DND-41 (cell line): ENCODE measurements around the gene POU2AF3.

Experiments used
- ATAC-seq: fragments of 200-7000 bp; cut with Tn5 transposase; 3 replicates; pipeline ENCODE4 v1.9.1; 2021; ENCODE audit warnings: low read depth; ENCODE audit not compliant: insufficient read depth
- DNase-seq: peaks from one replicate; pipeline ENCODE4 v3.0.0-alpha.2; 2020
- H2AFZ ChIP-seq: 2 replicates; pipeline ENCODE4 v1.6.0; 2012; ENCODE audit warnings: low read depth, low read length
- H3K27ac ChIP-seq: 2 replicates; pipeline ENCODE4 v1.5.1; 2012; ENCODE audit warnings: low read length, inconsistent platforms
- H3K27me3 ChIP-seq: fragments of 200-600 bp; sonication (generic); 2 replicates; pipeline ENCODE4 v1.6.0; 2012; ENCODE audit warnings: low read length, mild to moderate bottlenecking, inconsistent platforms; ENCODE audit not compliant: insufficient read depth, poor library complexity
- H3K36me3 ChIP-seq: 2 replicates; pipeline ENCODE4 v1.5.1; 2012; ENCODE audit warnings: low read length, inconsistent platforms; ENCODE audit not compliant: insufficient read depth
- H3K4me1 ChIP-seq: 2 replicates; pipeline ENCODE4 v1.5.1; 2012; ENCODE audit warnings: mild to moderate bottlenecking, low read length; ENCODE audit not compliant: insufficient read depth
- H3K4me2 ChIP-seq: 2 replicates; pipeline ENCODE4 v1.6.0; 2012; ENCODE audit warnings: mild to moderate bottlenecking, moderate library complexity, low read length, inconsistent platforms; ENCODE audit not compliant: insufficient read depth
- H3K4me3 ChIP-seq, 2 experiments: fragments of 200-600 bp in 1 of 2; shearing (Covaris generic) in 1 of 2; 2 replicates each; pipeline ENCODE4 v1.5.1; 2012 to 2016; ENCODE audit warnings: inconsistent platforms in 2 of 2, low read length in 2 of 2, mild to moderate bottlenecking in 2 of 2, low read depth in 1 of 2, moderate library complexity in 1 of 2
- H3K79me2 ChIP-seq: 2 replicates; pipeline ENCODE4 v1.6.0; 2012; ENCODE audit warnings: low read length, inconsistent platforms; ENCODE audit not compliant: insufficient read depth
- H3K9ac ChIP-seq: 2 replicates; pipeline ENCODE4 v1.6.0; 2012; ENCODE audit warnings: low read depth, mild to moderate bottlenecking, inconsistent platforms, low read length, moderate library complexity
- H3K9me3 ChIP-seq: 2 replicates; pipeline ENCODE4 v1.5.1; 2012; ENCODE audit warnings: low read length, moderate library complexity, mild to moderate bottlenecking, inconsistent platforms; ENCODE audit not compliant: insufficient read depth, severe bottlenecking
- H4K20me1 ChIP-seq: 2 replicates; pipeline ENCODE4 v1.6.0; 2012; ENCODE audit warnings: low read length; ENCODE audit not compliant: insufficient read depth
- EZH2 ChIP-seq: IDR thresholded peaks from 3 replicates; pipeline ENCODE4 v1.6.1; 2012; ENCODE audit warnings: borderline replicate concordance, low read depth, mild to moderate bottlenecking, moderate library complexity, low read length, inconsistent platforms; ENCODE audit not compliant: severe bottlenecking
- TF ChIP-seq, protein P1 (sequence below): IDR thresholded peaks from 2 replicates; pipeline ENCODE4 v1.5.1; 2012; ENCODE audit warnings: borderline replicate concordance, low read length, moderate library complexity, mild to moderate bottlenecking; ENCODE audit not compliant: poor library complexity, severe bottlenecking; ENCODE audit errors: extremely low read depth

Gene POU2AF3

DNA sequence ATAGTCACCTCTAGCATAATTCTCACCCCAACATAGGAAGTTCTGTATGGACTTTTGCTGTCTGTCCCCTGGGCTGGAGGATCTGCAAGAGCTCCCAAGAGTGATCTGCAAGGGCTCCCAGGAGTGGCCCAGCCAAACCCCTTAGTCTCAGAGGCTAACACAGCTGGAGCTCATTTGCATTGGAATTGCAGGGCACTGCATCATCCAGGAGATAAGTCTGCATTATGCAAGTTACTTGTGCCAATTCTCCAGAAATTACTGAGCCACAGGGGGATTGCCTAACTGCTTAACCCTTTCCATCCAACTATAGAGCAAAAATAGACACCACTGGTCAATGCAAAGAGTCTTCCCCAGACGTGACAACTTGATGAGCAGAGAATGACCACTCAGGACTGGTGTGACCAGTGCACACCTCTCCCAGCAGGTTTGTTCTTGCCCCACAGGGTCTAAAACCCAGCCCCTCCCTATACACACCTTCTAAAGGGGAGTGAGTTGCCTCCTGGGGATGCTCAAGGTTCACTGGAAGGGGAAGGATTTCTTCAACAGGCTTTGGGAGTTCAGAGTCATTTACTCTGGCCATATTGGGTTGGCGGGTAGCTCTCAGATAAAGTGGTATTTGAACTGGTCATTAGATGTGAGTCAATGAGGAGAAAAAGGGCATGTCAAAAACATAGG, 38.4 kb downstream of the POU2AF3 start:
- Histone ChIP-seq H3K9ac (no peak overlapping the region), H3K79me2 (no peaks in the 10 kb centered on the region), H3K4me2 (no peak overlapping the region), H4K20me1 (no peaks in the 10 kb centered on the region), H3K4me3 (no peak overlapping the region), H3K9me3 (peaks cover 11% of the 10 kb centered on the region), H3K27me3 (no peaks in the 10 kb centered on the region), H3K4me1 (no peaks in the 10 kb centered on the region), H3K27ac (no peak overlapping the region), H3K36me3 (no peaks in the 10 kb centered on the region), H2AFZ (no peak overlapping the region)
- no peak for TF ChIP-seq EZH2
- TF ChIP-seq, protein P1, sequence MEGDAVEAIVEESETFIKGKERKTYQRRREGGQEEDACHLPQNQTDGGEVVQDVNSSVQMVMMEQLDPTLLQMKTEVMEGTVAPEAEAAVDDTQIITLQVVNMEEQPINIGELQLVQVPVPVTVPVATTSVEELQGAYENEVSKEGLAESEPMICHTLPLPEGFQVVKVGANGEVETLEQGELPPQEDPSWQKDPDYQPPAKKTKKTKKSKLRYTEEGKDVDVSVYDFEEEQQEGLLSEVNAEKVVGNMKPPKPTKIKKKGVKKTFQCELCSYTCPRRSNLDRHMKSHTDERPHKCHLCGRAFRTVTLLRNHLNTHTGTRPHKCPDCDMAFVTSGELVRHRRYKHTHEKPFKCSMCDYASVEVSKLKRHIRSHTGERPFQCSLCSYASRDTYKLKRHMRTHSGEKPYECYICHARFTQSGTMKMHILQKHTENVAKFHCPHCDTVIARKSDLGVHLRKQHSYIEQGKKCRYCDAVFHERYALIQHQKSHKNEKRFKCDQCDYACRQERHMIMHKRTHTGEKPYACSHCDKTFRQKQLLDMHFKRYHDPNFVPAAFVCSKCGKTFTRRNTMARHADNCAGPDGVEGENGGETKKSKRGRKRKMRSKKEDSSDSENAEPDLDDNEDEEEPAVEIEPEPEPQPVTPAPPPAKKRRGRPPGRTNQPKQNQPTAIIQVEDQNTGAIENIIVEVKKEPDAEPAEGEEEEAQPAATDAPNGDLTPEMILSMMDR = no peak
- ATAC-seq (no peak), DNase-seq (no peak)

DNA sequence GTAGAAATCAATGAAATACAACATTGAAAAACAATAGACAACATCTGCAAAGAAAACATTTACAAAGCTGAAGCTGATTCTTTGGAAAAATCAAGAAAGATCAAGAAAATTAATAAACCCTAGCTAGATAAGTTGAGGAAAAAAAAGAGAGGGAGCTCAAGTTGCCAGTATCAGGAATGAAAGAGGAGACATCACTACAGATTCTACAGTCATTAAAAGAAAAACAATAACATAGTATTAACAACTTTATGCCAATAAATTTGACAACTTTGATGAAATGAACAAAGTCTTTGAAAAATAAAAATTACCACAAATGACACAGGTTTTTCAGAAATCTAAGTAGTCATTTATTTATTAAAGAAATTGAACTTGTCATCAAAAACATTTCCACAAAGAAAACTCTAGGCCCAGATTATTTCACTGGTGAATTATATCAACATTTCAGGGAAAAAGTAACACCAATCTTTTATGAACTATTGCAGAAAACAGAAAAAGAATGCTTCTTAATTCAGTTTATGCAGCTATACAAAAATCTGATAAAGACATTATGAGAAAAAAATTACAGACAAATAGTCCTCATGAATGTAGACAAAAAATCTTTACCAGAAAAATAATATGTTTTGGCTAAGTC, 41.5 kb downstream of the POU2AF3 start:
- Histone ChIP-seq H3K27ac (no peak overlapping the region), H3K27me3 (no peaks in the 10 kb centered on the region), H2AFZ (no peak overlapping the region), H3K4me2 (no peak overlapping the region), H3K36me3 (no peaks in the 10 kb centered on the region), H3K4me3 (no peak overlapping the region), H3K4me1 (no peaks in the 10 kb centered on the region), H4K20me1 (no peaks in the 10 kb centered on the region), H3K79me2 (no peaks in the 10 kb centered on the region), H3K9me3 (peaks cover 11% of the 10 kb centered on the region), H3K9ac (no peak overlapping the region)
- ATAC-seq (no peak), DNase-seq (no peak)
- TF ChIP-seq, protein P1 = no peak
- no peak for TF ChIP-seq EZH2

DNA sequence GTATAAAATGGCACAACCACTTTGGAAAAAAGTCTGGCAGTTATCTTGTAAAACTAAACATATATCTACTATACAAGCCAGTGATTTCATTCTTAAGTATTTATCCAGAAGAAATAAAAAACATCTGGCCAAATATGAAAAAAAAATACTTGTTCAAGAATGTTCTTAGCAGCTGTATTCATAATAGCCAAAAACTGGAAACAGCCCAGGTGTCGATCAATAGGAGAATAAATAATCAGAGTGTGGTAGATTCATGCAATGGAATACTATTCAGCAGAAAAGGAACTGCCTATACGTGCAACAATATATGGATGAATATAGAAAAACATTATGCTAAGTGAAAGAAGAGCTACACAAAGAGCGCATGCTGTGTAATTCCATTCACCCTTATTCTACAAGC, 44.0 kb downstream of the POU2AF3 start:
- Histone ChIP-seq H3K27ac (no peak overlapping the region), H3K36me3 (no peaks in the 10 kb centered on the region), H3K4me1 (no peaks in the 10 kb centered on the region), H3K4me2 (no peak overlapping the region), H3K27me3 (no peaks in the 10 kb centered on the region), H2AFZ (no peak overlapping the region), H3K79me2 (no peaks in the 10 kb centered on the region), H3K4me3 (no peak overlapping the region), H4K20me1 (no peaks in the 10 kb centered on the region), H3K9ac (no peak overlapping the region), H3K9me3 (peaks cover 11% of the 10 kb centered on the region)
- DNase-seq (no peak), ATAC-seq (no peak)
- TF ChIP-seq EZH2 = no peak

DNA sequence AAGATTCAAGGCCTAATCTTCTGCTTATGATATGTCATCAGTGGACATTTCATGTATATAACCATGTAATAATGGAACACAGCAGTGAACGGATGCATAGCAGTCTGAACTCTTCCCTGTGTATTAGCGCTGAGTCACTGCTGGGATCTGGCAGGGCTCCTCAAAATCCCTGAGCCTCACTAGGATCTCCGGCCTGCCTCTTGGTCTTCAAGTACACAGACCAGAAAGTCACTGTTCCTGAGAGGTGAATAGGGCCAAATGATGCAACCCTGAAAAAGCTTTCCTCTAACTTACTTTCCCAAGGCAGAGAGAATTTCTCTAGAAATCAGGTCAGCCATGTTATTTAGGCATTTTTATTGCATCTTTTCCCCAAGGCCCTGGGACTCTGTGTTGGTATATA, 45.7 kb downstream of the POU2AF3 start:
- no peak overlapping the region for H3K27ac ChIP-seq
- ATAC-seq (no peak), DNase-seq (no peak)
- H4K20me1 ChIP-seq = no peaks in the 10 kb centered on the region
- no peak overlapping the region for H3K4me3 ChIP-seq
- peaks cover 11% of the 10 kb centered on the region for H3K9me3 ChIP-seq
- no peaks in the 10 kb centered on the region for H3K4me1 ChIP-seq
- no peak for TF ChIP-seq EZH2
- TF ChIP-seq, protein P1 = no peak
- H3K27me3 ChIP-seq = no peaks in the 10 kb centered on the region
- H3K36me3 ChIP-seq = no peaks in the 10 kb centered on the region
- no peak overlapping the region for H2AFZ ChIP-seq
- no peak overlapping the region for H3K9ac ChIP-seq
- no peaks in the 10 kb centered on the region for H3K79me2 ChIP-seq
- no peak overlapping the region for H3K4me2 ChIP-seq
